Left ventricle myocardium superior (tissue), 1 donor: Measurements from ENCODE around the gene CFAP20. TPM values are rescaled to one million over a fixed set of nuclear protein-coding genes. Genes with fewer than 3 reads are reported as not detected.
"Not testable (repeated sequence)": the region's sequence is repeated elsewhere in the genome, so short reads cannot be mapped to it uniquely, and the experiment has no call there.

Experiments used
- ATAC-seq: fragments of 200-7000 bp; cut with Tn5 transposase; one replicate; pipeline ENCODE4 v1.9.1; 2020; ENCODE audit warnings: mild to moderate bottlenecking, moderate library complexity
- DNase-seq: peaks from one replicate; pipeline ENCODE4 v3.0.0-alpha.2; 2020
- intact Hi-C: fragments of 100-400 bp; cut with micrococcal nuclease; formaldehyde crosslinking; loops from one replicate; pipeline ENCODE4 v1.11.0; 2022
- total RNA-seq: library from RNA; stranded (reverse); fragmentation: NEBNext Ultra II Directional; extraction: Animal tissue kit (Norgen Biotek cat#: 25700); gene quantifications from one replicate; pipeline ENCODE4 v1.2.1, GENCODE V29; 2021
- donor health status: DM: no; HTN: yes; CAD: no; lungs with severe emphysema.

CFAP20 gene
- total RNA-seq, 1 donor from 2014 or later: 37.2 TPM

GRCh38 chr16:58077796-58078195, 51.4 kb downstream of the CFAP20 start:
- intact Hi-C loops: no loop called here
- DNase-seq: no peak

DNA sequence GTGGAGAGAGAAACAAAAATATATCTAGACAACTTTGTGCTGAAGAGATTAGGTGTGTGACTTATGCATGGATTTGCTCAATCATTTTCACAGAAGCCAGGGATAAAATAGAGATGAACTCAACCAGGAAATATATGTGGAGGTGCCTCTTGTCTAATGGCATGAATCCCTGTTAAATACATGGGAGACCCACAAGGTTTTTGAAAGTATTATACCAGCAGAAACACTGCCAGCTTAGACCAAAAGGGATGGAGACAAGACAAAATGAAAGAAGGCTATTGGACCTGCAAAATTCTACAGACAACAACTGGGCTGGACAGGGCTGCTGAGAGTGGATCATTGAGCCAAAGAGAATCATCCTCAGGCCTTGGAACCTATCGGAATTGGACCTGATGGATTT, 52.7 kb downstream of the CFAP20 start:
- intact Hi-C loops: no loop called here
- DNase-seq (no peak), ATAC-seq (no peak)

More at GRCh38 chr16:58077796-58078195, 51.4 kb downstream of the CFAP20 start:
- no peak for ATAC-seq

- intact Hi-C loops: no loop called here
- ATAC-seq (no peak), DNase-seq (no peak)
These were observed 54.5 kb downstream of the CFAP20 start for GRCh38 chr16:58074657-58075056.

GRCh38 chr16:58073086-58073485, 56.1 kb downstream of the CFAP20 start:
- intact Hi-C loops, ATAC-seq: not testable (repeated sequence)

GRCh38 chr16:58072134-58072533, 57.0 kb downstream of the CFAP20 start:
- ATAC-seq, intact Hi-C loops, DNase-seq: not testable (repeated sequence)

More at GRCh38 chr16:58073086-58073485, 56.1 kb downstream of the CFAP20 start:
- not testable (repeated sequence) for DNase-seq

DNA sequence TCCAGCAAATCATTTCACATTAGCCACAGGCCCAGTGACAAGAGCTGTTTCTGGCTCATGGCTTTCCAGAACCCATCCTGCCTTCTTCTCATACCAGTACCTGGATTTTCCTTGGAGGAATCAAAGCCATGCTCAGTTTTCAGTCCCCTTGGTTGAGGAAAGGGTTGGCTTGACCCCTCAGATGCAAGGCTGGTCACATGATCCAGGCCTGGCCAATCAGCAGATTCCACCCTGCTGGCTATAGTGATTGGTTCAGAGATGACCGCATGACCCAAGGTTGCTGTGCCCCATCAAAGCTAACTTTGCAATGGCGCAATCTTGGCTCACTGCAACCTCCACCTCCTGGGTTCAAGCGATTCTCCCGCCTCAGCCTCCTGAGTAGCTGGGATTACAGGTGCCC, 58.6 kb downstream of the CFAP20 start:
- no peak for ATAC-seq
- intact Hi-C loops: no loop called here
- DNase-seq: no peak

Other genes with a start within 250 kb of the CFAP20 start
- not detected for gene CNGB1, start 158.3 kb downstream of the CFAP20 start, total RNA-seq
- 9.2 TPM for gene ZNF319, start 128.7 kb downstream of the CFAP20 start, total RNA-seq
- 28.3 TPM for gene USB1, start 128.0 kb downstream of the CFAP20 start, total RNA-seq
- 62.2 TPM for gene MMP15, start 103.6 kb downstream of the CFAP20 start, total RNA-seq
- 35.5 TPM for gene CSNK2A2, start 68.7 kb upstream of the CFAP20 start, total RNA-seq
- not detected for gene PRSS54, start 165.6 kb upstream of the CFAP20 start, total RNA-seq